ENCODE measurements around the gene UPK3A.

DNA sequence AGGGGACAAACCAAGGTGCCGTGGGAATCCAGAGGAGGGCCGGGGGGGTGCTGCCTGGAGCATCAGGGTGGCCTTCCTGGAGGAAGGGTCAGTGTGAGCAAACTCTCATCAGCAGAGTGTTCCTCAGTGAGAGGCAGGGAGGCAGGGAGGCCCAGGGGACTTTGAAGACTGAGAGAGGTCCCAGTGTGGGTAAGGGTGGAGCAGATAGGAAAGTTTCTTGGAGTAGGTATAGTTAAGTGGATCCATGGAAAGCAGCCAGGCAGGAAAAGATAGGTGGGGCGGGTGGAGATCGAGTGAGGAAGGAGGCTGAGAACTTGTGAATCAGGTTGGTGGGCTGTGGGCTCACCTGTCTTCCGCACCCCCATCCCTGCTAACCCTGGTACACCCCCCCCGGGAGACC, 9.3 kb downstream of the UPK3A start:
- no peak for TF ChIP-seq POLR2A (IDR thresholded peaks at IDR 0.05)
- TF ChIP-seq, protein P1, sequence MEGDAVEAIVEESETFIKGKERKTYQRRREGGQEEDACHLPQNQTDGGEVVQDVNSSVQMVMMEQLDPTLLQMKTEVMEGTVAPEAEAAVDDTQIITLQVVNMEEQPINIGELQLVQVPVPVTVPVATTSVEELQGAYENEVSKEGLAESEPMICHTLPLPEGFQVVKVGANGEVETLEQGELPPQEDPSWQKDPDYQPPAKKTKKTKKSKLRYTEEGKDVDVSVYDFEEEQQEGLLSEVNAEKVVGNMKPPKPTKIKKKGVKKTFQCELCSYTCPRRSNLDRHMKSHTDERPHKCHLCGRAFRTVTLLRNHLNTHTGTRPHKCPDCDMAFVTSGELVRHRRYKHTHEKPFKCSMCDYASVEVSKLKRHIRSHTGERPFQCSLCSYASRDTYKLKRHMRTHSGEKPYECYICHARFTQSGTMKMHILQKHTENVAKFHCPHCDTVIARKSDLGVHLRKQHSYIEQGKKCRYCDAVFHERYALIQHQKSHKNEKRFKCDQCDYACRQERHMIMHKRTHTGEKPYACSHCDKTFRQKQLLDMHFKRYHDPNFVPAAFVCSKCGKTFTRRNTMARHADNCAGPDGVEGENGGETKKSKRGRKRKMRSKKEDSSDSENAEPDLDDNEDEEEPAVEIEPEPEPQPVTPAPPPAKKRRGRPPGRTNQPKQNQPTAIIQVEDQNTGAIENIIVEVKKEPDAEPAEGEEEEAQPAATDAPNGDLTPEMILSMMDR (IDR thresholded peaks at IDR 0.05) = no peak
